HUES6 (cell line): ENCODE measurements around the gene GAST.

Source experiments
- H3K27ac ChIP-seq: 2 replicates; pipeline ENCODE4 v1.7.0; 2013; ENCODE audit warnings: low read depth, mild to moderate bottlenecking, low read length, inconsistent platforms
- H3K27me3 ChIP-seq: 2 replicates; pipeline ENCODE4 v1.6.1; 2013; ENCODE audit warnings: low read length; ENCODE audit not compliant: control insufficient read depth, insufficient read depth
- H3K36me3 ChIP-seq: 2 replicates; pipeline ENCODE4 v1.6.1; 2013; ENCODE audit warnings: low read length; ENCODE audit not compliant: control insufficient read depth, insufficient read depth
- H3K4me1 ChIP-seq: 2 replicates; pipeline ENCODE4 v1.6.1; 2013; ENCODE audit warnings: low read length; ENCODE audit not compliant: control insufficient read depth, insufficient read depth
- H3K4me3 ChIP-seq: 2 replicates; pipeline ENCODE4 v1.5.1; 2013; ENCODE audit warnings: low read depth, low read length
- H3K9ac ChIP-seq: one replicate; pipeline ENCODE4 v1.6.1; 2013; ENCODE audit warnings: mild to moderate bottlenecking, low read length
- H3K9me3 ChIP-seq: 2 replicates; pipeline ENCODE4 v1.6.1; 2013; ENCODE audit warnings: low read depth, low read length; ENCODE audit not compliant: control insufficient read depth, insufficient read depth

GAST gene

GRCh38 chr17:41722231-41722630, 10.1 kb downstream of the GAST start:
- Histone ChIP-seq H3K4me1 (peaks cover 4% of the 10 kb centered on the region; the same call in 1 of the 2 replicates), H3K27ac (no peak overlapping the region), H3K36me3 (no peaks in the 10 kb centered on the region), H3K4me3 (no peak overlapping the region), H3K9me3 (no peaks in the 10 kb centered on the region), H3K27me3 (peaks cover 18% of the 10 kb centered on the region; the same call in 1 of the 2 replicates), H3K9ac (no peak overlapping the region)

DNA sequence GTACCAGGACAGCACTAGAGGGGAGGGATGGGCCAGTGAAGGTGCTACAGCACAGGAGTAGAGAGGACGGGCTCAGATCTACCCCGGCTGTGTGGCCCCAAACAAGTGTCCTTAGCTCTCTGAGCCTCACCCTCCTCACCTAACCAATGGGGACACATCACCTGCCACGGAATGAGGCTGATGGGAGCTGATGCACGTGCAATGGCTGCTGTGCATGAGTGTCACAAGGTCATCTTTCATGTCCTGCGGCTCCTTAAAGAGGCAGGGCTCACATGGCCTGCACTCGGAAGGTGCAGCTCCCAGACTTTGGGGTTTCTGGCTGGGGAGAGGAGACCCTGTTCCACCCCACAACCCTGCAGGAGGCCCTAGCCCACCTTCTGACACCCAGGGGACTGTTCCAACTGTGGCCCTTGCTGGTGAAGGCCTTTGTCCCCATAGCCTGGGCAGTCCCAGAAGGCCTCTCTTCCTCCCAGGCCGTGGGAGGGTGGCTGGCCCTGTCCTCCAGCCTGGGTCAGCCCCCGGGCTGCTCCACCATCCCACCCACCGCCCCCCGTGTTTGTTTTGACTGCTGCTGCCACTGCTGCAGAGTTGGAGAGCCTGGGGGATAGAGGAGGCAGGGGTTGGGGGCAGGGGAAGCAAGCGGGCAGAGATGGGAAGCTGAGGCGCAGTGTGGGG, 11.8 kb downstream of the GAST start:
- H3K4me3 ChIP-seq = no peak overlapping the region

DNA sequence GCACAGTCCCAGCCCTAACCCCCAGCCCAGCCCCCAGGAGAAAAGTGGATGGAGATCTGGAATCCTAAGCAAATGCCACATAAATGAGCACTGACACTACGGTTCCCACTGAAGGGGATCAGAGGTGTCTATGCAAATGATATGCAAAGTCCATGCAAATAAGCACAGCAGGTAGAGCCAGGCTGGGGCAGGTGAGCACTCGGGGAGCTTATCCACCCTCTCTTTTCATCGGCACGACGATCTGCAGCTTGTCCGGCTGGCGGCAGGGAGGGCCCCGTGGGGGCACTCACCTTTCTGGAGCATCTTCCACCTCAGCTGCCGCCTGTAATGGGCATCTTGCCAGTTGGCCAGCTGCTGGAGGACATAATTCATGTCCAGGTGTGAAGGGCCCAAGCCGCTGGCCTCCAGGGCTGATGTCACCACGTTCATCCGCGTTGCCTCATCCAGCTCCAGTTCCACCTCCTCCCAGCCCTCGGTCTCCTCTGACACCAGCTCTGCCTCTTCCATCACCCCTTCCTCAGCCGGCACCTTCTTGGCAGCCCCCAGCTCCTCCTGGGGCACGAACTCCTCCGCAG, 12.4 kb downstream of the GAST start:
- no peaks in the 10 kb centered on the region for H3K9me3 ChIP-seq
- no peak overlapping the region for H3K27ac ChIP-seq
- H3K4me3 ChIP-seq = no peak overlapping the region
- peaks cover 4% of the 10 kb centered on the region; the same call in 1 of the 2 replicates for H3K27me3 ChIP-seq
- H3K36me3 ChIP-seq = no peaks in the 10 kb centered on the region
- no peak overlapping the region for H3K9ac ChIP-seq
- no peaks in the 10 kb centered on the region for H3K4me1 ChIP-seq

More for the DNA sequence above, 11.8 kb downstream of the GAST start:
- peaks cover 4% of the 10 kb centered on the region; the same call in 1 of the 2 replicates for H3K27me3 ChIP-seq
- H3K27ac ChIP-seq = no peak overlapping the region
- no peaks in the 10 kb centered on the region for H3K36me3 ChIP-seq
- H3K4me1 ChIP-seq = no peaks in the 10 kb centered on the region
- no peak overlapping the region for H3K9ac ChIP-seq
- H3K9me3 ChIP-seq = no peaks in the 10 kb centered on the region

DNA sequence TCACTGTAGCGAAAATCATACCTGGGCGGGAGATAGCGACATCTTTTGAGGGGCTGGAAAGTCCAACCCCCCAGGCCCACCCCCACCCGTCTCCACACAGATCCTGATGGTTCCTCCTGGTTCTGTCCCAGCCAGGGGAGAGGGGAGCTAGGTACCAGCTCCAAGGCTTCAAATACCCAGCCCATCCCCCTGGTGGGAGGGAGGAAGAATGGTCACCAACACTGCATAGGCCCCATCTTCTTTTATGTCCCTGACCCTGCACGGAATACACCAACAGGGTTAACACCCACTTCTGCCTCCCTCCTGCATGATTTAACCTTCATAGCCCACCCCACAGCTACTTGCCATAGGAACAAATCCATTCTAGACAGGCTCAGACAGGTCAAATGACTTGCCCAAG, 13.0 kb downstream of the GAST start:
- no peaks in the 10 kb centered on the region for H3K4me1 ChIP-seq
- no peaks in the 10 kb centered on the region for H3K36me3 ChIP-seq
- H3K27ac ChIP-seq = no peak overlapping the region
- no peak overlapping the region for H3K9ac ChIP-seq
- peaks cover 6% of the 10 kb centered on the region for H3K27me3 ChIP-seq
- H3K4me3 ChIP-seq = no peak overlapping the region
- H3K9me3 ChIP-seq = no peaks in the 10 kb centered on the region

GRCh38 chr17:41728056-41728455, 15.9 kb downstream of the GAST start:
- Histone ChIP-seq H3K9me3 (no peaks in the 10 kb centered on the region), H3K27me3 (peaks cover 31% of the 10 kb centered on the region), H3K4me1 (0 out of 2 replicates have a peak, but pooled peaks cover 5% of the 10 kb centered on the region), H3K9ac (no peak overlapping the region), H3K27ac (no peak overlapping the region), H3K4me3 (no peak overlapping the region), H3K36me3 (no peaks in the 10 kb centered on the region)

GRCh38 chr17:41730479-41730878, 18.3 kb downstream of the GAST start:
- peaks cover 56% of the 10 kb centered on the region for H3K27me3 ChIP-seq
- H3K27ac ChIP-seq = no peak overlapping the region
- no peaks in the 10 kb centered on the region for H3K9me3 ChIP-seq
- 0 out of 2 replicates have a peak, but pooled peaks cover 5% of the 10 kb centered on the region for H3K4me1 ChIP-seq
- H3K36me3 ChIP-seq = no peaks in the 10 kb centered on the region
- H3K4me3 ChIP-seq = no peak overlapping the region
- H3K9ac ChIP-seq = no peak overlapping the region

DNA sequence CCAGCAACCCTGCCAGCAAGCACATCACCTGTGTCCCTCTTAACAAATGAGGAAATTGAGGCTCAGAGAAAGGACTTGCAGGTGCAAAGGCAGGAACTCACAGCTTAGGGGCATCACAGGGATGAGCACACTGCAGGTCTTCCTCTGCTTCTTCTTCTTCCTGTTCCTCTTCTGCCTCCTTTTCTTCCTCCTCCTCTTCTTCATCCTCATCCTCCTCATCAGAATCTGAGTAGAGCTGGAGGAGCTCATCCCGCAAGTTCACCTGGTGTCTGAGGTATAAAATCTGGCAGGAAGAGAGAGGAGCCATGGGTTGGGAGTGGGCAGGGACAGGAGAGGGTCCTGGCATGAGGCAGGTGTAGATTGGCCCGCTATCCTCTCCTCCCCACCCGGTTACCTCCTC, 19.7 kb downstream of the GAST start:
- H3K4me3 ChIP-seq = no peak overlapping the region
- H3K27ac ChIP-seq = no peak overlapping the region
- H3K9ac ChIP-seq = no peak overlapping the region
- H3K36me3 ChIP-seq = no peaks in the 10 kb centered on the region
- H3K9me3 ChIP-seq = no peaks in the 10 kb centered on the region
- 0 out of 2 replicates have a peak, but pooled peaks cover 5% of the 10 kb centered on the region for H3K4me1 ChIP-seq
- peaks cover 69% of the 10 kb centered on the region for H3K27me3 ChIP-seq

GRCh38 chr17:41733348-41734138, 21.4 kb downstream of the GAST start:
- peak overlapping the region; percentile 89 for H3K4me3 ChIP-seq
- no peak overlapping the region for H3K9ac ChIP-seq
- H3K27me3 ChIP-seq = peaks cover 80% of the 10 kb centered on the region
- H3K4me1 ChIP-seq = peaks cover 9% of the 10 kb centered on the region
- H3K27ac ChIP-seq = no peak overlapping the region
- H3K9me3 ChIP-seq = no peaks in the 10 kb centered on the region
- no peaks in the 10 kb centered on the region for H3K36me3 ChIP-seq

GRCh38 chr17:41734139-41734948, 22.2 kb downstream of the GAST start, which contains the start of gene HAP1:
TSS of gene HAP1 (minus strand) at chr17:41734643. CDS start at chr17:41734634, 9 bp downstream.
- H3K27me3 ChIP-seq = peaks cover 80% of the 10 kb centered on the region
- H3K4me3 ChIP-seq = peak within 1 kb of the TSS; percentile 89
- no peak within 1 kb of the TSS for H3K27ac ChIP-seq
- H3K4me1 ChIP-seq = peaks cover 14% of the 10 kb centered on the region
- H3K9ac ChIP-seq = peak within 1 kb of the TSS; percentile 98
- H3K36me3 ChIP-seq = no peaks in the 10 kb centered on the region
- no peaks in the 10 kb centered on the region for H3K9me3 ChIP-seq

GRCh38 chr17:41734949-41735313, 22.8 kb downstream of the GAST start:
- H3K27me3 ChIP-seq = peaks cover 80% of the 10 kb centered on the region
- no peaks in the 10 kb centered on the region for H3K36me3 ChIP-seq
- H3K9me3 ChIP-seq = no peaks in the 10 kb centered on the region
- peak overlapping the region; percentile 98 for H3K9ac ChIP-seq
- peaks cover 18% of the 10 kb centered on the region for H3K4me1 ChIP-seq
- peak overlapping the region; percentile 89 for H3K4me3 ChIP-seq
- H3K27ac ChIP-seq = no peak overlapping the region
